ENCODE measurements around the gene CD163.

- TF ChIP-seq CTCF (IDR thresholded peaks at IDR 0.05; ENCODE audit: insufficient read depth, low read length, poor library complexity, severe bottlenecking) (no peak), EZH2phosphoT487 (conservative IDR thresholded peaks at IDR 0.05; ENCODE audit: low read length) (no peak)
Measured at GRCh38 chr12:7431993-7432685, 71.4 kb downstream of the CD163 start.
